Endodermal cell (in vitro differentiated cells): ENCODE data around the gene ZNF827. TPM values are rescaled to one million over a fixed set of nuclear protein-coding genes. Genes with fewer than 3 reads are reported as not detected.

Source experiments
- DNase-seq: peaks from one replicate; pipeline ENCODE4 v3.0.0-alpha.2; 2017
- H3K27ac ChIP-seq: 2 replicates; pipeline ENCODE4 v1.5.1; 2013; ENCODE audit warnings: mild to moderate bottlenecking, low read depth, low read length, moderate library complexity
- H3K27me3 ChIP-seq: 2 replicates; pipeline ENCODE4 v1.6.1; 2013; ENCODE audit warnings: mild to moderate bottlenecking, low read length, moderate library complexity; ENCODE audit not compliant: insufficient read depth, control insufficient read depth, poor library complexity, severe bottlenecking
- H3K36me3 ChIP-seq: 2 replicates; pipeline ENCODE4 v1.7.0; 2013; ENCODE audit warnings: mild to moderate bottlenecking, low read length, moderate library complexity; ENCODE audit not compliant: control insufficient read depth, insufficient read depth
- H3K4me1 ChIP-seq: one replicate; pipeline ENCODE4 v1.7.0; 2013; ENCODE audit warnings: low read length; ENCODE audit not compliant: control insufficient read depth, insufficient read depth
- H3K4me3 ChIP-seq: 2 replicates; pipeline ENCODE4 v1.5.1; 2013; ENCODE audit warnings: mild to moderate bottlenecking, low read length, moderate library complexity
- H3K9ac ChIP-seq: 2 replicates; pipeline ENCODE4 v1.6.1; 2013; ENCODE audit warnings: mild to moderate bottlenecking, low read length, moderate library complexity; ENCODE audit not compliant: poor library complexity, severe bottlenecking; ENCODE audit errors: extremely low read depth
- H3K9me3 ChIP-seq: 2 replicates; pipeline ENCODE4 v1.6.1; 2013; ENCODE audit warnings: mild to moderate bottlenecking, low read length, moderate library complexity; ENCODE audit not compliant: control insufficient read depth
- H3K27ac Mint-ChIP-seq: 2 replicates; pipeline ENCODE4 v1.8.0; 2020; ENCODE audit warnings: mixed read lengths
- H3K27me3 Mint-ChIP-seq: 2 replicates; pipeline ENCODE4 v1.8.0; 2021; ENCODE audit warnings: mild to moderate bottlenecking, mixed read lengths; ENCODE audit not compliant: insufficient read depth
- H3K36me3 Mint-ChIP-seq: 2 replicates; pipeline ENCODE4 v1.8.0; 2020; ENCODE audit warnings: low read depth, mixed read lengths
- H3K4me1 Mint-ChIP-seq: 2 replicates; pipeline ENCODE4 v1.8.0; 2020; ENCODE audit warnings: mixed read lengths
- H3K4me3 Mint-ChIP-seq: 2 replicates; pipeline ENCODE4 v1.8.0; 2020; ENCODE audit warnings: mild to moderate bottlenecking, moderate library complexity, mixed read lengths
- H3K9me3 Mint-ChIP-seq: 2 replicates; pipeline ENCODE4 v1.8.0; 2020; ENCODE audit warnings: mild to moderate bottlenecking, mixed read lengths
- WGBS, 2 experiments: methylation state at CpG; one replicate each; pipeline versions ENCODE4 v1.1.5 to v1.1.7; 2013; ENCODE audit warnings: missing lambda C conversion rate in 2 of 2, mixed read lengths in 1 of 2; ENCODE audit not compliant: insufficient coverage in 1 of 2, insufficient read length in 1 of 2; 5-methylcytosine and 5-hydroxymethylcytosine counted together
- total RNA-seq, 2 donors: library from RNA; stranded (reverse); fragmentation: NEBNext Ultra II Directional in 1 of 2; extraction: Animal tissue kit (Norgen Biotek cat#: 25700) in 1 of 2; gene quantifications; 2 replicates in 1 of 2; 3 replicates in 1 of 2; pipeline ENCODE4 v1.2.1, GENCODE V29; 2021
- TF ChIP-seq, protein P1 (sequence below): fragments of 200-600 bp; sonication (generic); conservative IDR thresholded peaks from 2 replicates; pipeline ENCODE4 v1.5.0; 2021; ENCODE audit warnings: antibody characterized with exemption, mild to moderate bottlenecking

Gene ZNF827
- total RNA-seq, 2 donors from 2014 or later = 33.0 to 34.9 TPM

DNA sequence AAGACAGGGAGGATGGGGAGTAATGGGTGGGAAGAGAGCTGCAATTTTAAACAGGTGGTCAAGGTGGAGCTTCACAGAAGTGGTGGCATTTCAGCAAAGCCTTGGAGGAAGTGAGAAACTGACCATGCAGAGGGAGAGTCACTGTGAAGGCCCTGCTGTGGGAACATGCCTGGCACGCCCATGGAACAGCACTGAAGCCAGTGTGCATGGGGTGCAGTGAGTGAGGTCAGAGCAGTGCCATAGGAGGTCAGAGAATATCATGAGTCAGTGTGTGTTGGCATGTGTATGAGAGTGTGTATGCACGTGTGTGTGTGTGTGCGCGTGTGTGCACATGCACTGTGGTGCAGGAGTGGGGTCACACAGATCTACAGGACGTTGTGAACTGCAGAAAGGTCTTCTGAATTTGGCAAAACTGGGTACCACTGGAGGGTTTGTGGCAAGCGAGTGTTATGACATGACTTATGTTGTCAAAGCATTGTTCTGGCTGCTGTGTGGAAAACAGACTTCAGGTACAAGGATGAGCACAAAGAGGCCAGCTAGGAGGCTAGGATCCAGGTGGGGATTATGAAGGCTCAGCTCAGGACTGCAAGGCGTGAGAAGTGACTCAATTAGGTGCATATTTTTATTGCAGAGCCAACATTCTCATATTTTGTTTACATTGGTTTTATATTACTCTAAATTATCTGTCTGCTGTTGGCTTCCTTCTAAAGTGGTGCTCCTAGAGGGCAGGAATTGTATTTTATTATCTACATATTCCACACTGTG lies 34.0 kb downstream of the ZNF827 start:
- no peaks in the 10 kb centered on the region for H3K9me3 ChIP-seq
- TF ChIP-seq, protein P1, sequence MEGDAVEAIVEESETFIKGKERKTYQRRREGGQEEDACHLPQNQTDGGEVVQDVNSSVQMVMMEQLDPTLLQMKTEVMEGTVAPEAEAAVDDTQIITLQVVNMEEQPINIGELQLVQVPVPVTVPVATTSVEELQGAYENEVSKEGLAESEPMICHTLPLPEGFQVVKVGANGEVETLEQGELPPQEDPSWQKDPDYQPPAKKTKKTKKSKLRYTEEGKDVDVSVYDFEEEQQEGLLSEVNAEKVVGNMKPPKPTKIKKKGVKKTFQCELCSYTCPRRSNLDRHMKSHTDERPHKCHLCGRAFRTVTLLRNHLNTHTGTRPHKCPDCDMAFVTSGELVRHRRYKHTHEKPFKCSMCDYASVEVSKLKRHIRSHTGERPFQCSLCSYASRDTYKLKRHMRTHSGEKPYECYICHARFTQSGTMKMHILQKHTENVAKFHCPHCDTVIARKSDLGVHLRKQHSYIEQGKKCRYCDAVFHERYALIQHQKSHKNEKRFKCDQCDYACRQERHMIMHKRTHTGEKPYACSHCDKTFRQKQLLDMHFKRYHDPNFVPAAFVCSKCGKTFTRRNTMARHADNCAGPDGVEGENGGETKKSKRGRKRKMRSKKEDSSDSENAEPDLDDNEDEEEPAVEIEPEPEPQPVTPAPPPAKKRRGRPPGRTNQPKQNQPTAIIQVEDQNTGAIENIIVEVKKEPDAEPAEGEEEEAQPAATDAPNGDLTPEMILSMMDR = no peak
- peaks cover 20% of the 10 kb centered on the region for H3K4me1 ChIP-seq
- H3K4me1 Mint-ChIP-seq = peaks cover 48% of the 10 kb centered on the region
- H3K27ac ChIP-seq = no peak overlapping the region
- H3K4me3 ChIP-seq = no peak overlapping the region
- H3K36me3 Mint-ChIP-seq = peaks cover 32% of the 10 kb centered on the region
- no peak overlapping the region for H3K9ac ChIP-seq
- no peak overlapping the region for H3K27ac Mint-ChIP-seq
- H3K4me3 Mint-ChIP-seq = no peak overlapping the region
- no peak for DNase-seq
- WGBS, 2 experiments = 91 to 94% methylated on average over 6 to 7 of the region's 7 CpGs
- no peaks in the 10 kb centered on the region for H3K27me3 ChIP-seq
- H3K9me3 Mint-ChIP-seq = no peaks in the 10 kb centered on the region
- peaks cover 30% of the 10 kb centered on the region for H3K36me3 ChIP-seq
- H3K27me3 Mint-ChIP-seq = peaks cover 5% of the 10 kb centered on the region

DNA sequence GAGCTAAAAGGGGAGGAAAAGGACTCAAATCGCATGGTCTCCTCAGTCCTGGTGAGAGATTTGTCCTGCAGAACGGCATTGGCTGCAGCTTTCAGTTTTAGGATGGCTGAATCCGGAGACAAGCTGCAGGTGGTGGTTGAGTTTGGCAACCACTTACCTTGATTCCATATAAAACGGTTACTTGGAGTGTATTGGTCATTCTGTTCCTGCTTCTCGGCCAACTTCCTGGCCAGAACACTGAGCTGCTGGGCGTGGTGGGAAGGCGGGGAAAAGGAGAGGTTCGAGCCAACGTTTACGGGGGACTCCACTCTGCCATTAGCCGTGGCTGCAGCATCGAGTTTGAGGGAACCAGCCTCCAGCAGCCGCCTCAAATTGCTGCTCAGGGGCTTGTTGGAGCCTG lies 36.1 kb downstream of the ZNF827 start:
- Histone ChIP-seq H3K9ac (no peak overlapping the region), H3K27ac (no peak overlapping the region), H3K4me3 (no peak overlapping the region), H3K27me3 (no peaks in the 10 kb centered on the region), H3K4me1 (peaks cover 17% of the 10 kb centered on the region), H3K36me3 (peaks cover 39% of the 10 kb centered on the region), H3K9me3 (no peaks in the 10 kb centered on the region)
- no peak overlapping the region for H3K4me3 Mint-ChIP-seq
- H3K4me1 Mint-ChIP-seq = peaks cover 48% of the 10 kb centered on the region
- H3K27ac Mint-ChIP-seq = no peak overlapping the region
- H3K9me3 Mint-ChIP-seq = no peaks in the 10 kb centered on the region
- 94 to 97% methylated on average over 7 to 13 of the region's 13 CpGs for WGBS, 2 experiments
- no peak for DNase-seq
- H3K36me3 Mint-ChIP-seq = peaks cover 32% of the 10 kb centered on the region
- H3K27me3 Mint-ChIP-seq = peaks cover 5% of the 10 kb centered on the region
- TF ChIP-seq, protein P1 = no peak

DNA sequence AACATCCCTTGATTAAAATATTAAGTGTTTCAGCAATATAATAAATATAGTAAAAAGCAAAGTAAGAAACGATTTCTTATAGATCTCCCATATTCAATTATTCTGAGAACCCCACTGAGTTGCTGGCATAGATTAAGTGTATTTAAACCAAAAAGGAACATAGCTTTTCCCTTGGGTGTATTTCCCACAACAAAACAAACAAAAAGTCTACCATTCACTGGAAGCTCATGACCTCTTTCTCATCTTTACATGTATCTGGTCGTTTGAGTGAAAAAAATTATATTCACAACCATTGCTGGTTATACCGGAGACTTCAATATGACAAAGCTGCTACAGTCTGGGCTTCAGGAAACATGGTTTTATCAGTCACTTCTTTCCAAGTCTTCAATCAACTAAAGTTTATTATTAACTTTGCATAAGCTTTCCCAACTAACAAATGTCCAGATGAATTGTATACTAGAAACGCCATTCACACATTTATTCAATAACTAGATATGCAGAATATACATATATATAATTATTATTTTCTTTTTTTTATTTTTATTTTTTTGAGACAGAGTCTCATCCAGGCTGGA lies 38.6 kb downstream of the ZNF827 start:
- no peak for DNase-seq
- peaks cover 5% of the 10 kb centered on the region for H3K27me3 Mint-ChIP-seq
- H3K9me3 Mint-ChIP-seq = no peaks in the 10 kb centered on the region
- H3K36me3 ChIP-seq = peaks cover 42% of the 10 kb centered on the region
- H3K4me3 Mint-ChIP-seq = no peak overlapping the region
- H3K4me3 ChIP-seq = no peak overlapping the region
- H3K27me3 ChIP-seq = no peaks in the 10 kb centered on the region
- H3K4me1 Mint-ChIP-seq = peaks cover 41% of the 10 kb centered on the region
- 88 to 100% methylated on average over 1 to 3 of the region's 4 CpGs for WGBS, 2 experiments
- H3K27ac Mint-ChIP-seq = no peak overlapping the region
- H3K9ac ChIP-seq = no peak overlapping the region
- peaks cover 32% of the 10 kb centered on the region for H3K36me3 Mint-ChIP-seq
- peaks cover 4% of the 10 kb centered on the region for H3K4me1 ChIP-seq
- H3K27ac ChIP-seq = no peak overlapping the region
- TF ChIP-seq, protein P1 = no peak
- H3K9me3 ChIP-seq = no peaks in the 10 kb centered on the region
